A549 (cell line): ENCODE measurements around the gene FAT4. TPM values are rescaled to one million over a fixed set of nuclear protein-coding genes. Genes with fewer than 3 reads are reported as not detected.

Experiments used
- ATAC-seq, 2 experiments: fragments of 200-7000 bp in 1 of 2; fragments of >200 bp in 1 of 2; cut with Nextera tagmentation in 1 of 2; cut with Tn5 transposase in 1 of 2; 3 replicates each; pipeline versions ENCODE4 v1.8.0 to v1.9.1; 2018 to 2020; ENCODE audit warnings: mild to moderate bottlenecking in 1 of 2, moderate library complexity in 1 of 2
- CTCF ChIA-PET: fragments of 300-600 bp; sonication (Branson Sonifier 250); formaldehyde crosslinking; extraction: SDS; loops from one replicate; lab custom pipeline; 2021; ENCODE audit warnings: antibody characterized with exemption, inconsistent platforms; lab: Yijun Ruan, JAX
- POLR2A ChIA-PET: fragments of 350-600 bp; formaldehyde crosslinking; extraction: SDS; loops from one replicate; lab custom pipeline; 2021; ENCODE audit warnings: antibody characterized with exemption, inconsistent platforms; lab: Yijun Ruan, JAX
- DNase-seq, 2 experiments: peaks; one replicate each; pipeline versions ENCODE4 v3.0.0 to v3.0.0-alpha.2; 2011 to 2016; ENCODE audit warnings: low read depth in 1 of 2, low spot score in 1 of 2
- FAIRE-seq: peaks from 2 replicates; lab custom pipeline; 2011; peaks lifted over from hg19 to GRCh38; lab: Jason Lieb, UNC
- H3K27ac ChIP-seq, 2 experiments: fragments of >200 bp; sonication (Bioruptor Twin); formaldehyde crosslinking; 3 replicates each; pipeline ENCODE4 v1.5.1; 2016 to 2017
- H3K4me1 ChIP-seq: fragments of >200 bp; sonication (Bioruptor Twin); formaldehyde crosslinking; 3 replicates; pipeline ENCODE4 v1.6.1; 2016
- H3K4me2 ChIP-seq: fragments of >200 bp; sonication (Bioruptor Twin); formaldehyde crosslinking; 3 replicates; pipeline ENCODE4 v1.6.1; 2016
- H3K4me3 ChIP-seq: fragments of >200 bp; sonication (Bioruptor Twin); formaldehyde crosslinking; 3 replicates; pipeline ENCODE4 v1.5.1; 2016
- H3K9me3 ChIP-seq: fragments of >200 bp; sonication (Bioruptor Twin); formaldehyde crosslinking; 3 replicates; pipeline ENCODE4 v1.6.1; 2016
- BCL3 ChIP-seq: fragments of >200 bp; sonication (Bioruptor Twin); formaldehyde crosslinking; IDR thresholded peaks from 3 replicates; pipeline ENCODE4 v1.6.1; 2016
- BHLHE40 ChIP-seq: IDR thresholded peaks from 2 replicates; pipeline ENCODE4 v1.6.1; 2012; ENCODE audit warnings: low read depth, low read length, inconsistent platforms
- CBX8 ChIP-seq: fragments of 200-600 bp; sonication (generic); IDR thresholded peaks from 2 replicates; pipeline ENCODE4 v1.6.1; 2016
- CHD4 ChIP-seq: fragments of 200-600 bp; sonication (generic); IDR thresholded peaks from 2 replicates; pipeline ENCODE4 v1.6.1; 2016; ENCODE audit warnings: antibody characterized with exemption, mild to moderate bottlenecking, borderline replicate concordance
- ELK1 ChIP-seq: fragments of 150-350 bp; IDR thresholded peaks from 2 replicates; pipeline ENCODE4 v1.6.1; 2014; ENCODE audit warnings: low read depth, mild to moderate bottlenecking, low read length
- FOSL2 ChIP-seq, 2 experiments: fragments of 450-650 bp in 1 of 2; fragments of >200 bp in 1 of 2; sonication (Bioruptor Twin) in 1 of 2; formaldehyde crosslinking; IDR thresholded peaks; 2 replicates each; pipeline versions ENCODE4 v1.5.0 to v1.6.1; 2016 to 2020; ENCODE audit warnings: mild to moderate bottlenecking in 1 of 2, moderate library complexity in 1 of 2
- FOXS1 ChIP-seq: fragments of 250-450 bp; sonication (Bioruptor Pico); IDR thresholded peaks from 2 replicates; pipeline ENCODE4 v1.5.0; 2020; ENCODE audit warnings: mild to moderate bottlenecking, moderate library complexity
- JUN ChIP-seq, 2 experiments: fragments of >200 bp; sonication (Bioruptor Twin); formaldehyde crosslinking; IDR thresholded peaks; 2 replicates in 1 of 2; 3 replicates in 1 of 2; pipeline ENCODE4 v1.6.1; 2016 to 2017
- KDM5A ChIP-seq: fragments of 200-600 bp; sonication (generic); IDR thresholded peaks from 2 replicates; pipeline ENCODE4 v1.6.1; 2016; ENCODE audit warnings: antibody characterized with exemption, mild to moderate bottlenecking
- NR3C1 ChIP-seq: fragments of >200 bp; sonication (Bioruptor Twin); formaldehyde crosslinking; IDR thresholded peaks from 3 replicates; pipeline ENCODE4 v1.6.1; 2017
- RAD21 ChIP-seq, 2 experiments: fragments of >200 bp in 1 of 2; sonication (Bioruptor Twin) in 1 of 2; formaldehyde crosslinking in 1 of 2; IDR thresholded peaks in 1 of 2; conservative IDR thresholded peaks in 1 of 2; 2 replicates in 1 of 2; 3 replicates in 1 of 2; pipeline ENCODE4 v1.6.1; 2012 to 2018; ENCODE audit warnings: inconsistent platforms in 1 of 2
- REST ChIP-seq: fragments of 200-600 bp; sonication (generic); IDR thresholded peaks from 2 replicates; pipeline ENCODE4 v1.6.1; 2016; ENCODE audit warnings: antibody characterized with exemption, mild to moderate bottlenecking, moderate library complexity
- RNF2 ChIP-seq: fragments of 200-600 bp; sonication (generic); IDR thresholded peaks from 2 replicates; pipeline ENCODE4 v1.6.1; 2016; ENCODE audit warnings: low read depth, mild to moderate bottlenecking, antibody characterized with exemption, moderate library complexity, borderline replicate concordance
- WGBS: methylation state at CpG from one replicate; pipeline ENCODE4 v1.1.6; 2017; ENCODE audit errors: missing lambda C conversion rate; 5-methylcytosine and 5-hydroxymethylcytosine counted together
- polyA plus RNA-seq, 4 experiments: library from polyadenylated mRNA; depleted of rRNA in 3 of 4; stranded (reverse); fragments of >200 nt; fragmentation: RNase III in 1 of 4; extraction: RNeasy Plus Mini Kit Qiagen cat#74134 plus additional on column Dnase treatment in 1 of 4; gene quantifications; 2 replicates in 3 of 4; 3 replicates in 1 of 4; pipeline ENCODE4 v1.2.3, GENCODE V29; 2011 to 2017
- TF ChIP-seq, protein P1 (sequence below): IDR thresholded peaks from 2 replicates; pipeline ENCODE4 v1.6.1; 2012

FAT4 gene
- polyA plus RNA-seq, 2 of the 4 experiments (the other 2 are of a cell fraction) = 0.32 to 1.1 TPM

- no peak overlapping the region for H3K4me3 ChIP-seq
- WGBS = 80% methylated on average over 6 of the region's 6 CpGs
These were observed 43.7 kb downstream of the FAT4 start for GRCh38 chr4:125358453-125358852.

DNA sequence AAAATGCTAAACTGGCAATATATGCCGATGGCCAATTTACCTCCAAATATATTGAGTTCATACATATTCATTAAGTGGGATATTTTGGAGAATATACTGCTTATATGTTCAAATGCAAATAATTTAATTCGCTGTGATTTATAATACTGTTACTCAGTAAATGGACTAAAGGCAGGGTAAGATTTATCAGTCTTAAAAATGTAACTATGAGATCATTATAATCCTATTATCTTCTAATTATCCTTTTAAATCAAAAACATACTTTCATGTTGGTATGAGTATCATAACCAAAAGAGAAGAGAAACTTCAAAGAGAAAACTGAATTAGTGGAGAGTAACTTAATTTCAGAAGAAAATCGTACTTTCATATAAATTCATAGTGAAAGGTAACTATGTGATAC, 44.6 kb downstream of the FAT4 start:
- ATAC-seq (no peak), FAIRE-seq (no peak), DNase-seq (no peak)
- POLR2A ChIA-PET = no interaction called here
- H3K27ac ChIP-seq = no peak overlapping the region
- no peak overlapping the region for H3K4me3 ChIP-seq
- CTCF ChIA-PET = no interaction called here
- no peak for TF ChIP-seq KDM5A
- no peak for TF ChIP-seq FOXS1 (CRISPR knock-in tag)
- TF ChIP-seq JUN (IDR thresholded peaks at IDR 0.05) = no peak
- TF ChIP-seq CBX8 = no peak
- no peak for TF ChIP-seq BCL3
- TF ChIP-seq, protein P1, sequence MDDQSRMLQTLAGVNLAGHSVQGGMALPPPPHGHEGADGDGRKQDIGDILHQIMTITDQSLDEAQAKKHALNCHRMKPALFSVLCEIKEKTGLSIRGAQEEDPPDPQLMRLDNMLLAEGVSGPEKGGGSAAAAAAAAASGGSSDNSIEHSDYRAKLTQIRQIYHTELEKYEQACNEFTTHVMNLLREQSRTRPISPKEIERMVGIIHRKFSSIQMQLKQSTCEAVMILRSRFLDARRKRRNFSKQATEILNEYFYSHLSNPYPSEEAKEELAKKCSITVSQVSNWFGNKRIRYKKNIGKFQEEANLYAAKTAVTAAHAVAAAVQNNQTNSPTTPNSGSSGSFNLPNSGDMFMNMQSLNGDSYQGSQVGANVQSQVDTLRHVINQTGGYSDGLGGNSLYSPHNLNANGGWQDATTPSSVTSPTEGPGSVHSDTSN = no peak
- no peak for TF ChIP-seq ELK1
- H3K4me2 ChIP-seq = no peak overlapping the region
- no peaks in the 10 kb centered on the region for H3K4me1 ChIP-seq
- H3K9me3 ChIP-seq = no peaks in the 10 kb centered on the region
- WGBS = 66% methylated on average over 3 of the region's 3 CpGs

More at GRCh38 chr4:125358453-125358852, 43.7 kb downstream of the FAT4 start:
- no peak for DNase-seq
- no peak for ATAC-seq
- Histone ChIP-seq H3K4me2 (no peak overlapping the region), H3K9me3 (no peaks in the 10 kb centered on the region), H3K27ac (no peak overlapping the region), H3K4me1 (no peaks in the 10 kb centered on the region)
- ChIA-PET CTCF (no interaction called here), POLR2A (no interaction called here)
- TF ChIP-seq REST (no peak), RNF2 (no peak), NR3C1 (no peak), BHLHE40 (no peak), RAD21 (conservative IDR thresholded peaks at IDR 0.05 in 1 of 2, IDR thresholded peaks at IDR 0.05 in 1 of 2) (no peak), FOSL2 (IDR thresholded peaks at IDR 0.05) (no peak), FOSL2 (CRISPR knock-in tag; IDR thresholded peaks at IDR 0.05) (no peak), CHD4 (no peak)
- no peak for FAIRE-seq

GRCh38 chr4:125359960-125360634, 45.3 kb downstream of the FAT4 start:
- WGBS = 64% methylated on average over 8 of the region's 8 CpGs
- ATAC-seq (no peak), FAIRE-seq (no peak), DNase-seq (no peak)
- TF ChIP-seq BCL3 = no peak
- TF ChIP-seq, protein P1 = no peak
- no peaks in the 10 kb centered on the region for H3K9me3 ChIP-seq
- H3K27ac ChIP-seq = no peak overlapping the region
- ChIA-PET CTCF (no interaction called here), POLR2A (no interaction called here)
- no peak overlapping the region for H3K4me3 ChIP-seq
- H3K4me1 ChIP-seq = no peaks in the 10 kb centered on the region
- H3K4me2 ChIP-seq = no peak overlapping the region
